ENCODE results near the gene AGT. TPM values are rescaled to one million over a fixed set of nuclear protein-coding genes. Genes with fewer than 3 reads are reported as not detected.

Gene AGT
- total RNA-seq, 2 donors from 2014 or later: 4.7 to 12.0 TPM

- 89% methylated on average over 20 of the region's 20 CpGs for WGBS
- TF ChIP-seq POLR2A (IDR thresholded peaks at IDR 0.05): no peak
- no peak for TF ChIP-seq POLR2AphosphoS5 (IDR thresholded peaks at IDR 0.05)
- TF ChIP-seq CTCF (IDR thresholded peaks at IDR 0.05): no peak
- intact Hi-C loops (cut with DNase I): no loop called here
- H3K4me1 ChIP-seq (replicated peaks): no peaks in the 10 kb centered on the region
- no peaks in the 10 kb centered on the region for H3K9me3 ChIP-seq
- H3K4me3 ChIP-seq: no peak overlapping the region
- H3K27me3 ChIP-seq (replicated peaks; ENCODE audit: insufficient read depth): no peaks in the 10 kb centered on the region
- H3K36me3 ChIP-seq: no peaks in the 10 kb centered on the region
- DNase-seq (ENCODE audit: low spot score): no peak
- no peak overlapping the region for H3K27ac ChIP-seq
Measured at GRCh38 chr1:230706887-230707731, 6.8 kb downstream of the AGT start.

- Histone ChIP-seq H3K27me3 (replicated peaks; ENCODE audit: insufficient read depth) (no peaks in the 10 kb centered on the region), H3K4me3 (no peak overlapping the region), H3K27ac (no peak overlapping the region), H3K4me1 (replicated peaks) (no peaks in the 10 kb centered on the region), H3K9me3 (no peaks in the 10 kb centered on the region), H3K36me3 (no peaks in the 10 kb centered on the region)
- TF ChIP-seq POLR2AphosphoS5 (IDR thresholded peaks at IDR 0.05) (no peak), CTCF (IDR thresholded peaks at IDR 0.05) (no peak), POLR2A (IDR thresholded peaks at IDR 0.05) (no peak)
- 90% methylated on average over 9 of the region's 9 CpGs for WGBS
- no peak for DNase-seq (ENCODE audit: low spot score)
- intact Hi-C loops (cut with DNase I): no loop called here
Measured at GRCh38 chr1:230706020-230706699, 7.8 kb downstream of the AGT start.

GRCh38 chr1:230705289-230706019 is 8.5 kb downstream of the AGT start:
- intact Hi-C loops (cut with DNase I): no loop called here
- no peaks in the 10 kb centered on the region for H3K27me3 ChIP-seq (replicated peaks; ENCODE audit: insufficient read depth)
- H3K27ac ChIP-seq: no peak overlapping the region
- H3K4me3 ChIP-seq: no peak overlapping the region
- no peaks in the 10 kb centered on the region for H3K9me3 ChIP-seq
- H3K4me1 ChIP-seq (replicated peaks): no peaks in the 10 kb centered on the region
- TF ChIP-seq POLR2AphosphoS5 (IDR thresholded peaks at IDR 0.05) (no peak), POLR2A (IDR thresholded peaks at IDR 0.05) (no peak), CTCF (IDR thresholded peaks at IDR 0.05) (no peak)
- no peak for DNase-seq (ENCODE audit: low spot score)
- WGBS: 89% methylated on average over 18 of the region's 18 CpGs
- H3K36me3 ChIP-seq: no peaks in the 10 kb centered on the region

GRCh38 chr1:230704830-230705229 is 9.1 kb downstream of the AGT start:
- intact Hi-C loops (cut with DNase I): no loop called here
- Histone ChIP-seq H3K4me1 (replicated peaks) (no peaks in the 10 kb centered on the region), H3K4me3 (no peak overlapping the region), H3K36me3 (no peaks in the 10 kb centered on the region), H3K27me3 (replicated peaks; ENCODE audit: insufficient read depth) (no peaks in the 10 kb centered on the region), H3K9me3 (no peaks in the 10 kb centered on the region), H3K27ac (no peak overlapping the region)
- TF ChIP-seq CTCF (IDR thresholded peaks at IDR 0.05) (no peak), POLR2AphosphoS5 (IDR thresholded peaks at IDR 0.05) (no peak), POLR2A (IDR thresholded peaks at IDR 0.05) (no peak)
- 96% methylated on average over 7 of the region's 7 CpGs for WGBS
- no peak for DNase-seq (ENCODE audit: low spot score)
